Measurements from ENCODE around the gene DLG5. TPM values are rescaled to one million over a fixed set of nuclear protein-coding genes. Genes with fewer than 3 reads are reported as not detected.

DLG5 gene
- total and polyA plus RNA-seq, 11 donors: 5.2 to 27.1 (median 12.8) TPM

DNA sequence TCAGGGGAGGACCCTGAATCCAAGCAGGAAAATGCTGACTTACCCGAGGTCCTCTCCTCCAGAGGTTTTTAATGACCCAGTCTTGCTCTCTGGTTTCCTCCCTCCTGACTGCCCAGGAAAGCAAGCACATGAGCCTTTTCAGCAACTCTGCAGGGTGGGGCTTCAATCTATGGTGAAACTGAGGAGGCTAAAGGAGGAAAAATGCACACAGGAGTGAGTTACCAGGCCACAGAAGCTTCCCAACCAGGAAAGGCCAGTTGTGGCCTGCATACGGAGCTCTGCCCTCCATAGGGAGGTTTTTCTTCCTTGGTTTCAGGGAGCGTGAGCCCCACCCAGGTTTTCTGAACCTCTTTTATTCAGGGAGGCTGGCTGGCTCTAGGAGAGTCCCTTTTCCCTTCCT is 14.1 kb upstream of the DLG5 start:
- no peaks in the 10 kb centered on the region for H3K27me3 ChIP-seq
- DNase-seq: no peak
- no peaks in the 10 kb centered on the region for H3K36me3 ChIP-seq
- WGBS, 4 donors: 71 to 84% (median 82%) methylated on average over 3 of the region's 3 CpGs
- ATAC-seq: no peak
- H3K4me1 ChIP-seq: peaks cover 0 to 15% (median 4%) of the 10 kb centered on the region in 12 donors
- intact Hi-C loops (cut with DNase I): no loop called here
- no peak overlapping the region for H3K27ac ChIP-seq
- H3K4me3 ChIP-seq: no peak overlapping the region
- no peaks in the 10 kb centered on the region for H3K9me3 ChIP-seq
- TF ChIP-seq, protein P1, sequence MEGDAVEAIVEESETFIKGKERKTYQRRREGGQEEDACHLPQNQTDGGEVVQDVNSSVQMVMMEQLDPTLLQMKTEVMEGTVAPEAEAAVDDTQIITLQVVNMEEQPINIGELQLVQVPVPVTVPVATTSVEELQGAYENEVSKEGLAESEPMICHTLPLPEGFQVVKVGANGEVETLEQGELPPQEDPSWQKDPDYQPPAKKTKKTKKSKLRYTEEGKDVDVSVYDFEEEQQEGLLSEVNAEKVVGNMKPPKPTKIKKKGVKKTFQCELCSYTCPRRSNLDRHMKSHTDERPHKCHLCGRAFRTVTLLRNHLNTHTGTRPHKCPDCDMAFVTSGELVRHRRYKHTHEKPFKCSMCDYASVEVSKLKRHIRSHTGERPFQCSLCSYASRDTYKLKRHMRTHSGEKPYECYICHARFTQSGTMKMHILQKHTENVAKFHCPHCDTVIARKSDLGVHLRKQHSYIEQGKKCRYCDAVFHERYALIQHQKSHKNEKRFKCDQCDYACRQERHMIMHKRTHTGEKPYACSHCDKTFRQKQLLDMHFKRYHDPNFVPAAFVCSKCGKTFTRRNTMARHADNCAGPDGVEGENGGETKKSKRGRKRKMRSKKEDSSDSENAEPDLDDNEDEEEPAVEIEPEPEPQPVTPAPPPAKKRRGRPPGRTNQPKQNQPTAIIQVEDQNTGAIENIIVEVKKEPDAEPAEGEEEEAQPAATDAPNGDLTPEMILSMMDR (IDR thresholded peaks at IDR 0.05): no peak
- TF ChIP-seq POLR2A (IDR thresholded peaks at IDR 0.05): no peak

DNA sequence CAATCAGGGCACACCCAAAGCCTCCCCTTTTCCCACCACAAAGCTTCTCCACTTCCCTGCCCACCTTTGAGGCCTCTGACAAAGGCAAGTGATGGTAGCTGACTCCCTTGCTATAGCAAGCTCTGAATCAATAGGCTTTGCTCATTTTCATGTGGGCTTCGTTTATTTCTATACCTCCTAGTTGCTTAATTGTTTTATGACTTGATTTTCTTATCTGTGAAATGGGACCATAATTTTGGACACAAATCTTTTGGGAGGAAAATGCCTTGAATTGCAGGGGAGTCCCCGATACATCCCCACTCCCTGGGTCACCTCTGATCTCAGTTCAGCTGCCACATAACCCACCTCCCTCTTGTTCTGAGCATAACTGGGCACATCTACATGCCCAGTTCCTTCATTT is 13.7 kb upstream of the DLG5 start:
- Histone ChIP-seq H3K27ac (peak overlapping the region in 1 of 12 donors; percentile 39), H3K4me1 (peaks cover 0 to 15% (median 4%) of the 10 kb centered on the region in 12 donors), H3K9me3 (no peaks in the 10 kb centered on the region), H3K27me3 (no peaks in the 10 kb centered on the region), H3K4me3 (no peak overlapping the region), H3K36me3 (no peaks in the 10 kb centered on the region)
- 89 to 95% (median 91%) methylated on average over 2 of the region's 2 CpGs for WGBS, 4 donors
- no peak for DNase-seq
- no peak for TF ChIP-seq POLR2A (IDR thresholded peaks at IDR 0.05)
- TF ChIP-seq, protein P1 (IDR thresholded peaks at IDR 0.05): no peak
- intact Hi-C loops (cut with DNase I): no loop called here
- ATAC-seq: no peak

DNA sequence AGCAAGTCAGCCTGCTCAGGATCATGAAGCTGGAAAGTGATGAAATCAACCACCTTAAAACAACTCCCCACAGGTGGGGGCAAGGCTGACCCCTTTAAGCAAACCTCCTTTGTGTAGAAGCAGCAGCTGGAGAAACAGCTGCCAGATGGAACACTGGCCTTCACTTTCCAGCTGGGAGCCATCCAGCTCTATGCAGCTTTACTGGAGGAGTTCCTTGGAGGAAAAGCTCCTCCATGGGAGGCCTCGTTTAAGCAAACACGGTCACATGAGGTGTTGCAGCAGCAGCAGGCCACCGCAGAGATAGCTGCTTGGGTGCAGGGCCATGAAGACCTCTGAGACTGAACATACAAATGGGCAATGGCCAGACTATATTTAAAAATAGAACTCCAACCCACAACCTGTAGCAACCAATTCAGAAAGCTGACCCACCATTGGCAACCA is 13.0 kb upstream of the DLG5 start:
- Histone ChIP-seq H3K27me3 (no peaks in the 10 kb centered on the region), H3K27ac (peak overlapping the region in 1 of 12 donors; percentile 39), H3K36me3 (no peaks in the 10 kb centered on the region), H3K4me3 (no peak overlapping the region), H3K9me3 (no peaks in the 10 kb centered on the region), H3K4me1 (peaks cover 0 to 15% (median 4%) of the 10 kb centered on the region in 12 donors)
- TF ChIP-seq, protein P1 (IDR thresholded peaks at IDR 0.05): no peak
- TF ChIP-seq POLR2A (IDR thresholded peaks at IDR 0.05): no peak
- WGBS, 4 donors: 17 to 32% (median 28%) methylated on average over 3 of the region's 3 CpGs
- ATAC-seq (peak; percentile 40 to 63 (median 54)), DNase-seq (peak in 4 of 5 donors; percentile 37 to 70 (median 40))
- intact Hi-C loops (cut with DNase I): no loop called here

DNA sequence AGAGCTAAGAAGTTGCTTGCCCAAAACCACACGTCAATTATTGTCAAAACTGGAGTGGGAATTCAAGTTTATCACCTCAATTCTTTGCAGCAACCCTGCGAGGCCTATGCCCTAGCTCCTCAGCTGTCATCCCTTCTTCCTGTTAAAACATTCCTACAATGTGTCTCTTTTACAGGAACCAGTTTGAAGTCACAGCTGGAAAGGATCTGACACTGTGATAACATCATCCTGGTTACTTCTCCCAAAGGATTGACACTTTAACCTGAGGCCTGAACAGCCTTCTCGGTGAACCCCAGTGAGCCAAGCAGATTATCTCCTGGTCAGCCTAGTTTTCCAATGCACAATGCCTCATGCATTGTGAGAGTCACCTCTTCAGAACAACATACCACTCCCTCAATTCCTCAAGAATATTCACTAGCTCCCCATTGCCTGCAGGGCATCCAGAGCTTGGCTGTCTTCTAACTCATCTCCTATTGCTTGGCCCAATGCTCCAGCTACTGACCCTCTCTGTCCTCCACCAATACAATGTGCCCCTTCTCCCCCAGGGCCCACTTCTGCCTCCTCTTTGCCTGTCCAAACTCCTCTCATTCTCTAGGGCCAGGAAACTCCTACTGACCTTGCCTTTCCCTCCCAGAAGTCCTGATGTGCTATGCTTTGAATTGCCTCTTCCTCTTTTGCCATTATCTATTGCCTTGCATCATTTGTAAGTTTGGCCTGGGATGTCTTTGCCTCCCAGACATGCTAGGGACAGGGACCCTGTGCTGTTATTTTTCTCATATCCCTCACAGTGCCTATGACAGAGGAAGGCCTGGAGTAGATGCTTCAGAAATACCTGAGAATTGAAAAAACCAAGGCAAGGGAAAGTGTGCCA is 10.4 kb upstream of the DLG5 start:
- DNase-seq: no peak
- 80 to 92% (median 86%) methylated on average over 3 of the region's 3 CpGs for WGBS, 4 donors
- intact Hi-C loops (cut with DNase I): no loop called here

More for the DNA sequence above, 10.4 kb upstream of the DLG5 start:
- TF ChIP-seq, protein P1 (IDR thresholded peaks at IDR 0.05): no peak
- no peak for TF ChIP-seq POLR2A (IDR thresholded peaks at IDR 0.05)
- H3K36me3 ChIP-seq: no peaks in the 10 kb centered on the region
- no peak for ATAC-seq
- H3K27me3 ChIP-seq: no peaks in the 10 kb centered on the region
- H3K9me3 ChIP-seq: no peaks in the 10 kb centered on the region
- no peak overlapping the region for H3K4me3 ChIP-seq
- H3K4me1 ChIP-seq: peaks cover 0 to 9% (median 2%) of the 10 kb centered on the region in 12 donors
- H3K27ac ChIP-seq: no peak overlapping the region

Data from heart left ventricle (tissue), 16 donors.